ENCODE measurements around the gene ZRSR2.

DNA sequence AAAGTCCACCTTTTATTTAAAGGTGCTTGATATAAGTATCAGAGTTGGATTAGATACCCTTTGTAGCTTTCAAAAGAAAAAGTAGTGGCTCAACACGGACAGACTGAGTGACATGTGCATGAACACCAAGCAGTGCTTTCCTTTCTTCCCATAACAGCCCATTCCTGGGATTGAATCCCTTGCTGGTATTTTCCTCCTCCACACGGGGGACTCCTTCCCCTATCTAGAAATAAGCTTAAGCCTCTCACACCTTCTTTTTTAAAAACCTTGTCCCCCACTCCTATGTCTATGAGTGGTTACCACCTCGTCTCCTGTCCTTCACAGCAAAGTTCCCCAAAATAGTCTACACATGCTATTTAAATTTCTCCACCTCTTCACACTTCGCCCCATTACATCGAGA, 59.3 kb downstream of the ZRSR2 start:
- TF ChIP-seq, protein P1, sequence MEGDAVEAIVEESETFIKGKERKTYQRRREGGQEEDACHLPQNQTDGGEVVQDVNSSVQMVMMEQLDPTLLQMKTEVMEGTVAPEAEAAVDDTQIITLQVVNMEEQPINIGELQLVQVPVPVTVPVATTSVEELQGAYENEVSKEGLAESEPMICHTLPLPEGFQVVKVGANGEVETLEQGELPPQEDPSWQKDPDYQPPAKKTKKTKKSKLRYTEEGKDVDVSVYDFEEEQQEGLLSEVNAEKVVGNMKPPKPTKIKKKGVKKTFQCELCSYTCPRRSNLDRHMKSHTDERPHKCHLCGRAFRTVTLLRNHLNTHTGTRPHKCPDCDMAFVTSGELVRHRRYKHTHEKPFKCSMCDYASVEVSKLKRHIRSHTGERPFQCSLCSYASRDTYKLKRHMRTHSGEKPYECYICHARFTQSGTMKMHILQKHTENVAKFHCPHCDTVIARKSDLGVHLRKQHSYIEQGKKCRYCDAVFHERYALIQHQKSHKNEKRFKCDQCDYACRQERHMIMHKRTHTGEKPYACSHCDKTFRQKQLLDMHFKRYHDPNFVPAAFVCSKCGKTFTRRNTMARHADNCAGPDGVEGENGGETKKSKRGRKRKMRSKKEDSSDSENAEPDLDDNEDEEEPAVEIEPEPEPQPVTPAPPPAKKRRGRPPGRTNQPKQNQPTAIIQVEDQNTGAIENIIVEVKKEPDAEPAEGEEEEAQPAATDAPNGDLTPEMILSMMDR (IDR thresholded peaks at IDR 0.05; ENCODE audit: low read depth, low read length) = peak; percentile 22
- TF ChIP-seq EZH2phosphoT487 (IDR thresholded peaks at IDR 0.05; ENCODE audit: low read depth) = no peak

All from OCI-LY3 (cell line).